PC-9 (cell line): Measurements from ENCODE around the gene ZNF268. TPM values are rescaled to one million over a fixed set of nuclear protein-coding genes. Genes with fewer than 3 reads are reported as not detected.

Experiments used
- BruUV-seq: library from RNA; stranded (reverse); fragments of 400-500 nt; replicated peaks from 2 replicates; lab custom pipeline; 2021; lab: Mats Ljungman, UMichigan
- CTCF ChIA-PET: fragments of 300-600 bp; sonication (Branson Sonifier 250); formaldehyde crosslinking; loops from one replicate; lab custom pipeline; 2022; ENCODE audit warnings: antibody characterized with exemption; lab: Charles Lee
- POLR2A ChIA-PET: fragments of 300-600 bp; sonication (Branson Sonifier 250); formaldehyde crosslinking; loops from one replicate; lab custom pipeline; 2022; ENCODE audit warnings: antibody characterized with exemption; ENCODE audit not compliant: unreplicated experiment; lab: Charles Lee
- DNase-seq, 2 experiments: peaks; one replicate each; pipeline versions ENCODE4 v3.0.0 to v3.0.0-alpha.2; 2015 to 2022; ENCODE audit warnings: mixed read lengths in 1 of 2
- H2AFZ ChIP-seq: fragments of 200-600 bp; sonication (generic); 2 replicates; pipeline ENCODE4 v1.8.1; 2017; ENCODE audit warnings: antibody characterized with exemption
- H3F3A ChIP-seq: fragments of 200-600 bp; sonication (generic); 2 replicates; pipeline ENCODE4 v1.8.1; 2017; ENCODE audit warnings: antibody characterized with exemption, mild to moderate bottlenecking, low read depth; ENCODE audit not compliant: insufficient read depth
- H3K27ac ChIP-seq: fragments of 200-600 bp; sonication (generic); 2 replicates; pipeline ENCODE4 v1.6.1; 2016; ENCODE audit warnings: mixed run types
- H3K27me3 ChIP-seq: fragments of 200-600 bp; sonication (generic); 2 replicates; pipeline ENCODE4 v1.6.1; 2016; ENCODE audit warnings: low read depth, mixed run types; ENCODE audit not compliant: insufficient read depth
- H3K36me3 ChIP-seq: fragments of 200-600 bp; sonication (generic); 2 replicates; pipeline ENCODE4 v1.6.1; 2016; ENCODE audit warnings: low read depth, mixed run types
- H3K4me1 ChIP-seq: fragments of 200-600 bp; sonication (generic); replicated peaks from 2 replicates; pipeline ENCODE4 v1.6.1; 2016; ENCODE audit warnings: mixed run types; ENCODE audit not compliant: insufficient read depth
- H3K4me2 ChIP-seq: fragments of 200-600 bp; sonication (generic); 2 replicates; pipeline ENCODE4 v1.6.1; 2017; ENCODE audit warnings: mixed run types
- H3K4me3 ChIP-seq: fragments of 200-600 bp; sonication (generic); 2 replicates; pipeline ENCODE4 v1.6.1; 2016; ENCODE audit warnings: mixed run types
- H3K79me2 ChIP-seq: fragments of 200-600 bp; sonication (generic); 2 replicates; pipeline ENCODE4 v1.6.1; 2017; ENCODE audit warnings: low read depth, mixed run types
- H3K9me2 ChIP-seq: fragments of 200-600 bp; sonication (generic); 2 replicates; pipeline ENCODE4 v1.8.1; 2017; ENCODE audit warnings: mild to moderate bottlenecking; ENCODE audit not compliant: insufficient read depth
- H3K9me3 ChIP-seq: fragments of 200-600 bp; sonication (generic); 2 replicates; pipeline ENCODE4 v1.8.1; 2016; ENCODE audit warnings: low read depth; ENCODE audit not compliant: insufficient read depth
- H4K20me1 ChIP-seq: fragments of 200-600 bp; sonication (generic); 2 replicates; pipeline ENCODE4 v1.8.1; 2017; ENCODE audit not compliant: insufficient read depth
- EZH2 ChIP-seq: fragments of 200-600 bp; sonication (generic); IDR thresholded peaks from 2 replicates; pipeline ENCODE4 v1.8.0; 2017; ENCODE audit warnings: antibody characterized with exemption, low read depth
- intact Hi-C: fragments of 100-400 bp; cut with micrococcal nuclease; formaldehyde crosslinking; loops from one replicate; pipeline ENCODE4 v1.10.0; 2022; ENCODE audit not compliant: unreplicated experiment
- total RNA-seq: library from RNA; stranded (reverse); gene quantifications from 2 replicates; pipeline ENCODE4 v1.2.3, GENCODE V29; 2021
- TF ChIP-seq, protein P1 (sequence below): fragments of 200-600 bp; sonication (generic); conservative IDR thresholded peaks from 2 replicates; pipeline ENCODE4 v1.6.1; 2017; ENCODE audit warnings: mixed run types, antibody characterized with exemption, mild to moderate bottlenecking, moderate library complexity

The ZNF268 gene
- total RNA-seq, 1 experiment from 2014 or later, result 14.0 TPM

DNA sequence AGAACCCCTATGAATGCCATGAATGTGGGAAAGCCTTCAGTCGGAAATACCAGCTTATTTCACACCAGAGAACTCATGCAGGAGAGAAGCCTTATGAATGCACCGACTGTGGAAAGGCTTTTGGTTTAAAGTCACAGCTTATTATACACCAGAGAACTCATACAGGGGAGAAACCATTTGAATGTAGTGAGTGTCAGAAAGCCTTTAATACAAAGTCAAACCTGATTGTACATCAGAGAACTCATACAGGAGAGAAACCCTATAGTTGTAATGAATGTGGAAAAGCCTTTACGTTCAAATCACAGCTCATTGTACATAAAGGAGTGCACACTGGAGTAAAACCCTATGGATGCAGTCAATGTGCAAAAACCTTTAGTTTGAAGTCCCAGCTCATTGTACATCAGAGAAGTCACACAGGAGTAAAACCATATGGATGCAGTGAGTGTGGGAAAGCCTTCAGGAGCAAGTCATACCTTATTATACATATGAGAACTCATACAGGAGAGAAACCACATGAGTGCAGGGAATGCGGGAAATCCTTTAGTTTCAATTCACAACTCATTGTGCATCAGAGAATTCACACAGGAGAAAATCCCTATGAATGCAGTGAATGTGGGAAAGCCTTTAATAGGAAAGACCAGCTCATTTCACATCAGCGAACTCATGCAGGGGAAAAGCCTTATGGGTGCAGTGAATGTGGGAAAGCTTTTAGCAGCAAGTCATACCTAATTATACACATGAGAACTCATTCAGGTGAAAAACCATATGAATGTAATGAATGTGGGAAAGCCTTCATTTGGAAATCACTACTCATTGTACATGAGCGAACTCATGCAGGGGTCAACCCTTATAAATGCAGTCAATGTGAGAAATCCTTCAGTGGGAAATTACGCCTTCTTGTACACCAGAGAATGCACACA, 22.3 kb downstream of the ZNF268 start:
- Histone ChIP-seq H3K9me2 (no peaks in the 10 kb centered on the region), H3K27ac (no peak overlapping the region), H3K27me3 (no peaks in the 10 kb centered on the region), H3K9me3 (peaks cover 87% of the 10 kb centered on the region), H4K20me1 (no peaks in the 10 kb centered on the region), H3F3A (peaks cover 34% of the 10 kb centered on the region), H3K36me3 (peaks cover 42% of the 10 kb centered on the region), H2AFZ (no peak overlapping the region), H3K79me2 (no peaks in the 10 kb centered on the region), H3K4me3 (peak overlapping the region; percentile 29), H3K4me2 (no peak overlapping the region), H3K4me1 (no peaks in the 10 kb centered on the region)
- CTCF ChIA-PET, result no interaction called here
- BruUV-seq, result no TSS peak
- intact Hi-C loops, result no loop called here
- POLR2A ChIA-PET, result no interaction called here
- no peak for TF ChIP-seq EZH2
- TF ChIP-seq, protein P1, sequence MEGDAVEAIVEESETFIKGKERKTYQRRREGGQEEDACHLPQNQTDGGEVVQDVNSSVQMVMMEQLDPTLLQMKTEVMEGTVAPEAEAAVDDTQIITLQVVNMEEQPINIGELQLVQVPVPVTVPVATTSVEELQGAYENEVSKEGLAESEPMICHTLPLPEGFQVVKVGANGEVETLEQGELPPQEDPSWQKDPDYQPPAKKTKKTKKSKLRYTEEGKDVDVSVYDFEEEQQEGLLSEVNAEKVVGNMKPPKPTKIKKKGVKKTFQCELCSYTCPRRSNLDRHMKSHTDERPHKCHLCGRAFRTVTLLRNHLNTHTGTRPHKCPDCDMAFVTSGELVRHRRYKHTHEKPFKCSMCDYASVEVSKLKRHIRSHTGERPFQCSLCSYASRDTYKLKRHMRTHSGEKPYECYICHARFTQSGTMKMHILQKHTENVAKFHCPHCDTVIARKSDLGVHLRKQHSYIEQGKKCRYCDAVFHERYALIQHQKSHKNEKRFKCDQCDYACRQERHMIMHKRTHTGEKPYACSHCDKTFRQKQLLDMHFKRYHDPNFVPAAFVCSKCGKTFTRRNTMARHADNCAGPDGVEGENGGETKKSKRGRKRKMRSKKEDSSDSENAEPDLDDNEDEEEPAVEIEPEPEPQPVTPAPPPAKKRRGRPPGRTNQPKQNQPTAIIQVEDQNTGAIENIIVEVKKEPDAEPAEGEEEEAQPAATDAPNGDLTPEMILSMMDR, result no peak
- no peak for DNase-seq

DNA sequence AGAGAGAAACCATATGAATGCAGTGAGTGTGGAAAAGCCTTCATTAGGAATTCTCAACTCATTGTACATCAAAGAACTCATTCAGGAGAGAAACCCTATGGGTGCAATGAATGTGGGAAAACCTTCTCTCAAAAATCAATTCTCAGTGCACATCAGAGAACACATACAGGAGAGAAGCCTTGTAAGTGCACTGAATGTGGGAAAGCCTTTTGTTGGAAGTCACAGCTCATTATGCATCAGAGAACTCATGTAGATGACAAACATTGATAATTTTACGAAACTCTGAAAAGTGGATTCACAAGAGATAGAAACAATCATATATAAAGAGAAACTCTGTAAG, 22.9 kb downstream of the ZNF268 start:
- BruUV-seq, result no TSS peak
- no peaks in the 10 kb centered on the region for H4K20me1 ChIP-seq
- no peaks in the 10 kb centered on the region for H3K9me2 ChIP-seq
- H3K9me3 ChIP-seq, result peaks cover 93% of the 10 kb centered on the region
- DNase-seq, result no peak
- no peak for TF ChIP-seq EZH2
- TF ChIP-seq, protein P1, result no peak
- ChIA-PET CTCF (no interaction called here), POLR2A (no interaction called here)
- H3K79me2 ChIP-seq, result no peaks in the 10 kb centered on the region
- no peak overlapping the region for H3K4me2 ChIP-seq
- intact Hi-C loops, result no loop called here
- H3K27ac ChIP-seq, result no peak overlapping the region
- H2AFZ ChIP-seq, result no peak overlapping the region
- H3K4me1 ChIP-seq, result no peaks in the 10 kb centered on the region
- peak overlapping the region; percentile 29 for H3K4me3 ChIP-seq
- H3K27me3 ChIP-seq, result no peaks in the 10 kb centered on the region
- H3K36me3 ChIP-seq, result peaks cover 42% of the 10 kb centered on the region
- H3F3A ChIP-seq, result peaks cover 34% of the 10 kb centered on the region

DNA sequence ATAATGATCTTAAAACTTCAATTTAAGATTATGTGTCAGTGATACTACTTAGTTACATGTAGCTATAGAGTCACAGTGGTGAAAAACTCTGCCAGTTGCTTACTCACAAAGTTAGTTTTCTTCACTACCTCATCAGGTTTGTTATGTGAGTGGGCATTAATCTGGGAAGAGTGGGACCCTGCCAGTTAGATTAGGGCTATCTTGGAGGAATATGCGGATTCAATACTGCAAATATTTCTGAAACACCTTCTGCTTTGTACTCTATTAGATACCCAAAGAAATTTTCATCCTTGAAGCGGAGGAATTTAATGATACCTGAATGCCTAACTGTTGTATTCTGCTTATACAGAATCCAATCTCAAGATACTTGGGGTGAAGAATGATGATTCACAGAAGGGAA, 25.1 kb downstream of the ZNF268 start:
- Histone ChIP-seq H2AFZ (no peak overlapping the region), H3K27me3 (no peaks in the 10 kb centered on the region), H3K9me2 (no peaks in the 10 kb centered on the region), H3K4me1 (no peaks in the 10 kb centered on the region), H4K20me1 (no peaks in the 10 kb centered on the region), H3K9me3 (peaks cover 86% of the 10 kb centered on the region), H3K27ac (no peak overlapping the region), H3K79me2 (no peaks in the 10 kb centered on the region), H3K4me2 (no peak overlapping the region), H3K36me3 (peaks cover 33% of the 10 kb centered on the region), H3F3A (peaks cover 34% of the 10 kb centered on the region), H3K4me3 (no peak overlapping the region)
- no TSS peak for BruUV-seq
- CTCF ChIA-PET, result no interaction called here
- no peak for DNase-seq
- POLR2A ChIA-PET, result no interaction called here
- intact Hi-C loops, result no loop called here
- TF ChIP-seq, protein P1, result no peak
- TF ChIP-seq EZH2, result no peak
